T47D (cell line): ENCODE data around the gene VEPH1.

Source experiments
- DNase-seq, 2 experiments: peaks; one replicate each; pipeline versions ENCODE4 v3.0.0 to v3.0.0-alpha.2; 2011 to 2012; ENCODE audit warnings: low read depth in 1 of 2, low spot score in 1 of 2
- JUND ChIP-seq: IDR thresholded peaks from 2 replicates; pipeline ENCODE4 v1.6.1; 2012; ENCODE audit warnings: low read depth
- in situ Hi-C: cut with HindIII; loops from 2 replicates; pipeline ENCODE4 v1.10.0; 2016; ENCODE audit warnings: low sequenced_read_pairs, low pct_unique_long_range_greater_than_20kb

Gene VEPH1

DNA sequence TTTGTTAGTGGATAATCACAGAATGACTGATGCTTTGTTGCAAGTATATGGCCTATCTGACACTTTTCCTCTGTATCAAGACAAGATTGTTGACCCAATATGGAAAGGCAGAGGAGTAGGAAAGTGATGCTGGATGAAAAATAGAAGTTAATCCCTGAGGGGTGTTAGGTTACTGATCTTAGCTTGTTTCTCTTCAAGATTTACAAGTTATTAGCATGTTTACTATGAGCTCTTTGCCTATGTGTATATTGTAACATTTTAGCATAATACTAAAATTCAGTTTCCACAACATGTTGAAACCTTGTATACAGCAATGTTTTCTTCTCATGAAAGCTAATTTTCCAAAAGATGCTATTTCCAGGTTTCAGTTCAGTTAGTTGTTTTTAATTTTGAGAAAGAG is 222.9 kb downstream of the VEPH1 start:
- DNase-seq = no peak
- TF ChIP-seq JUND = no peak
- in situ Hi-C loops = no loop called here

- in situ Hi-C loops = no loop called here
- TF ChIP-seq JUND = no peak
- DNase-seq = no peak
Measured at GRCh38 chr3:157279237-157279636, 224.0 kb downstream of the VEPH1 start.

DNA sequence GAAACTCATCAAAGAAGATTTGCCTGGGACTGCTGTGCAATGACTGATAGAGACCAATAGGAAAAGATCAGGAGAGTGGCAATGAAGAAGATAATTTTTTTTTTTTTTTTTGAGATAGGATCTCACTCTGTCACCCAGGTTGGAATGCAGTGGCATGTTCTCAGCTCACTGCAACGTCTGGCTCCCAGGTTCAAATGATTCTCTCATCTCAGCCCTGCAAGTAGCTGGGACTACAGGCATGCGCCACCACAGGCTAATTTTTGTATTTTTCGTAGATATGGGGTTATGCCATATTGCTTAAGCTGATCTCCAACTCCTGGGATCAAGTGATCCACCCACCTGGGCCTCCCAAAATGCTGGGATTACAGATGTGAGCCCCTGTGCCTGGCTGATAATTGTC is 226.4 kb downstream of the VEPH1 start:
- in situ Hi-C loops = no loop called here
- no peak for DNase-seq
- no peak for TF ChIP-seq JUND

GRCh38 chr3:157275832-157276231 is 227.4 kb downstream of the VEPH1 start:
- DNase-seq = no peak
- no peak for TF ChIP-seq JUND
- in situ Hi-C loops = no loop called here

DNA sequence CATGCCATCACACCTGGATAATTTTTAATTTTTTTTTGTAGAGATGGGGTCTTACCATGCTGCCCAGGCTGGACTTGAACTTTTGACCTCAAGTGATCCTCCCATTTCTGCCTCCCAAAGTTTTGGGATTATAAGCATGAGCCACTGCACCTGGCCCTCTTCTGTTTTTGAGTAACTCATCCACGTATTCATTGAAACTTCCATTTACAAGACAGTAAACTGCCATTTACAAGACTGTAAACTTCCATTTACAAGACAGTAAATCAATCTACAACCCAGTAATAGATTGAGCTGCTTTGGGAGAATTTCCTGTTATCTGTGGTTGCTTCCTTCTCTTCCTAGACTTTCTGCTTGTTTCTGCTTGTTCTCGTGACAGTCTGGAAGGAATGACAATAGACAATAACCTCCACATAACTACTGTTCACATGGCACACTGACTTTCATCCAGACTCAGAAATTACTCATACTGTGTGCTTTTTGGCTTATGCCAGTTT is 228.5 kb downstream of the VEPH1 start:
- no peak for TF ChIP-seq JUND
- in situ Hi-C loops = no loop called here

DNA sequence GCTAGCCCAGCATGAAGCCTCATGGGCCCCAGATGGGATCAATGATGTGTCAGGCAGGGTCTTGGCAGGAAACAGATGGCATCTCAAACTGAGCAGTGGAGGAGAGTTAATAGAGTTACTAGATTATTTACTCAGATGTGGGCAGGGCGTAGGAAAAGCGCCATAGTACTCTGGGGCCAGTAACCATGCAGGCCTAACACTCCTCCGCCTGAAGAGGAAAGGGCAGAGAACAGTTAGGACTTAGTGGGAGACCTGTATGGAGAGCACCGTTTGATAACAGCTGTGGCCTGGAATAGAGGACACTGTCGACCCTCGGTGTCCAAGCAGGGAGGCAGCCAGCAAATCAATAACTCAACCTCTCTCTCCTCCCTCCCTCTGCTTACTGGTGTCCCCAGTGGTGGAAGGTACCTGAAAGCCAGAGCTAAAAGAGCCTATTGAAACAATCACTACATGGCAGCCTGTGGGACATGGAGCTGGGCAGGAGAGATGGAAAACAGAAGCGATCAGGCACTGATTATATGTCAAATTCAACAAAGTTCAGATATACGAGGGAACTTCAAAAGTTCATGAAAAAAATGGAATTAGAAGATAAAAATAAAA is 231.8 kb downstream of the VEPH1 start:
- in situ Hi-C loops = no loop called here
- no peak for DNase-seq
- no peak for TF ChIP-seq JUND

More for the DNA sequence above, 228.5 kb downstream of the VEPH1 start:
- no peak for DNase-seq

GRCh38 chr3:157268026-157268425 is 235.2 kb downstream of the VEPH1 start:
- no peak for DNase-seq
- in situ Hi-C loops = no loop called here
- no peak for TF ChIP-seq JUND

- no peak for TF ChIP-seq JUND
- no peak for DNase-seq
- in situ Hi-C loops = no loop called here
Measured at GRCh38 chr3:157265931-157266330, 237.3 kb downstream of the VEPH1 start.

GRCh38 chr3:157263027-157263426 is 240.2 kb downstream of the VEPH1 start:
- in situ Hi-C loops = no loop called here
- DNase-seq = no peak
- TF ChIP-seq JUND = no peak

DNA sequence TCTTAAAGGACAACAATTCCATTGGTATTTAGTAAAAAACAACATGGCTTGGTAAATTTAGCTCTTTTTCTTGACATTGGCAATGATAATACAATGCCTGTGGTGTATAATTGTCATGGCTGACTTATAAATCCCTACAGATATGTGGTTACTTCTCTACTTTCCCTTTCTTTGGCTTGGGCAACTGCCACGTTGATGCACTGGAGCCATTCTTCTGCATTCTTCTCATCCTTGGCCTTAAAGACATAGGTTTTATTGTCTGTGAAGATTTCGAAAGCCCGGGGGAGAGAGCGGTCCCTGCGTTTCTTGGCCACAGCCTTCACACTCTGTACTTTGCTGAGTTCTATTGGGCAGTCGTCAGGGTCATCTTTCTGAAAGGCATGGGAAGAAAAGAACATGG is 242.2 kb downstream of the VEPH1 start:
- in situ Hi-C loops = no loop called here
- no peak for DNase-seq
- TF ChIP-seq JUND = no peak

DNA sequence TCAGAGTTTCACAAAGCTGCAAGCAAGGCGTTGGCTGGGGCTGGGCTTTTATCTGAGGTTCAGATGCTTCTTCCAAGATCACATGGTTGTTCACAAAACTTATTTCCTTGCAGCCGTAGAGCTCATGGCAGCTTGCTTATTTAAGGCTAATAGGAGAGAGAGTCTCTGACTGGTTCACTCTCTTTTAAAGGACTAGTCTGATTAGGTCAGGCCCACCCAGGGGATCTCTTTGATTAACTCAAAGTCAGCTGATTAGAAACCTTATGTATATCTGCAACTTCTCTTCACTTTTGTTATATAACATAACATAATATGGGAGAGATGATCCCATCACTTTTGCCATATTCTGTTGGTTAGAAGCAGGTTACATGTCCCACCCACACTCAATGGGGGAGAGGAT is 243.4 kb downstream of the VEPH1 start:
- DNase-seq = no peak
- TF ChIP-seq JUND = no peak
- in situ Hi-C loops = no loop called here

- no peak for TF ChIP-seq JUND
- no peak for DNase-seq
- in situ Hi-C loops = no loop called here
Measured at GRCh38 chr3:157257101-157257500, 246.1 kb downstream of the VEPH1 start.

DNA sequence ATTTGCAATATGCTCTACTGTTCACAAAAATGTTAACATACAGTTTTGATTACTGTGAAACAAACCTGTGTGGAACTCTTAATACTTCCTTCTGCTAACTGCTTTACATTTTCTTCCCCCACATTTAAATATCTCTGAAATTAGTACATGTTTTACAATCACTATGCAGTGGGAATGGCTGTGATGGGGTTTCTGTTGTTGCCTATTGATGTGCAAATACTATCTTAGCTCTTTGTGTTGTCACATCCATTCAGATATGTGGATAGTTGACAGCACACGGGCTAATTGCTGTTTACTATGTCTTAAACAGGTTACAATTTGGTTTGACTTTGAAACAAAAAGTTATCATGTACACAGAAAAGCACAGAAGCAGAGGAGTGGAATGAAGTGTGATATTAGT is 247.4 kb downstream of the VEPH1 start:
- in situ Hi-C loops = no loop called here
- no peak for TF ChIP-seq JUND
- DNase-seq = no peak

- no peak for TF ChIP-seq JUND
- DNase-seq = no peak
- in situ Hi-C loops = no loop called here
Measured at GRCh38 chr3:157251685-157252084, 251.5 kb downstream of the VEPH1 start.
